Measurements from ENCODE around the gene GNAS-AS1. TPM values are rescaled to one million over a fixed set of nuclear protein-coding genes. Genes with fewer than 3 reads are reported as not detected.
"Not testable (repeated sequence)": the region's sequence is repeated elsewhere in the genome, so short reads cannot be mapped to it uniquely, and the experiment has no call there.

Gene GNAS-AS1
- total RNA-seq, 1 donor from 2014 or later = 1.4 TPM

GRCh38 chr20:58839474-58839874, 11.2 kb downstream of the GNAS-AS1 start:
- intact Hi-C loops (cut with micrococcal nuclease) = loop anchor here (5.0 kb wide), 1 partner anchor 192 kb away; no protein-coding TSS in a partner anchor

DNA sequence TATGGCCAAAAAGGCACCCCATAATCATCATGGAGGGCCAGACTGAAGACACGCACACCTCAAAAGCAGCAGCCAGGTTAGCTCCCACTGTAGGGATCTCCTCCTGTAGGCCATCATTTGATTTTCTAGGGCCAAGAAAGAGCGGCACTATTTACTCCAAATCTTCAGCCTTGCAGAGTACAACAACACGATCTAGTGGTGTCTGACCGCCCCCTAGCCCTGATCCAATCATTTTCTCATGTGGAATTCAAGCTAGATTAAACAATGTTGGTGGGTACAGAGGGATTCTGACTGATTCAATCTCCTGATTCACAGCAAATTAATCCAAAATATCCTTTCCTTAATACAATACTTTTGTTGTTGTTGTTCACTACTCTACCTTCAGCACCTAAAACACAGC, 12.5 kb downstream of the GNAS-AS1 start:
- intact Hi-C loops (cut with micrococcal nuclease) = loop anchor here (5.0 kb wide), 1 partner anchor 191 kb away; no protein-coding TSS in a partner anchor

DNA sequence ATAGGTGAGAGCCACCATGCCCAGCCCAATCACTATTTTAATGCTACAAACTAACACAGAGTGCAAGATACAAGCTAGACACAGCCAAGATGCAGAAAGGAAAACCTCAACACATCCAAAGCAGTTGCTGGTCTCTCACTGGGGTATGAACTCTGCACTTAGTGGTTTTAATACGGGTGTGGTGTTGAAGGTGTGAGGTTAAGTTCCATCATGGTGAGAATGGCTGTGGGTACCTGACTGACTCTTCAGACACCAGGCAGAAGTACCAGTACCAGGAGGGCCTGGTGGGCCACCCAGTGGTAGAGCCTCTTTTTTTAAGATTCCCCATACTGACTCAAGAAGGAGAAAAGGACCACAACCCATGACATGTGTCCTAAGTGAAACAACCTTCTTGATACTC, 13.0 kb downstream of the GNAS-AS1 start:
- intact Hi-C loops (cut with micrococcal nuclease) = loop anchor here (5.0 kb wide), 1 partner anchor 190 kb away; no protein-coding TSS in a partner anchor

DNA sequence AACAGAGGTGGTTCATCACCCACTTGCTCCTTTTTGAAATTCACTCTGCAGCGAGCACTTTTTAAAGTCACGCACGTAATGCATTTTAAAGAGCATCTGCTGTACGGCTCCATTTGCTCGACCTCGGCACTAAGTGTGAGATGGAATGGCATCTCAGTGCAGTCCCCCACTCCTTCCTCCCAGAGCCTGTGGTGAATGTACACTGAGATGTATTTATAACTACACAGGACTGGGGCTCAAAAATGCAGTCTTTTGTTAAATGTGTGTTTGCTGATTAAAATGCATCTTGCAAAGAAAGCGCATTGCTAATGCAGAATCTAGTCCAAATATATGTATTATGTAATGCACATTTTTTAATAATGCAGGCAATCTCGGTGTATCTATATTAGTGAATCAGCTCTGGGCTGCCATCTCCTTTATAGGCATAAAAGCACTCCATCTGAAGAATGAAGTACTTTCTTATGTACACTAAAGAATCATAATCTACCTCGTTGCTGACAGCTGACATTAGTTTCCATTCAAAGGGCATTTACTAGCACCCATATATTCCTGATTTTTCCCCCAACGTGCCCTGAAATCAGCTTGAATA, 14.0 kb downstream of the GNAS-AS1 start:
- intact Hi-C loops (cut with micrococcal nuclease) = loop anchor here (5.0 kb wide), 1 partner anchor 189 kb away; no protein-coding TSS in a partner anchor

DNA sequence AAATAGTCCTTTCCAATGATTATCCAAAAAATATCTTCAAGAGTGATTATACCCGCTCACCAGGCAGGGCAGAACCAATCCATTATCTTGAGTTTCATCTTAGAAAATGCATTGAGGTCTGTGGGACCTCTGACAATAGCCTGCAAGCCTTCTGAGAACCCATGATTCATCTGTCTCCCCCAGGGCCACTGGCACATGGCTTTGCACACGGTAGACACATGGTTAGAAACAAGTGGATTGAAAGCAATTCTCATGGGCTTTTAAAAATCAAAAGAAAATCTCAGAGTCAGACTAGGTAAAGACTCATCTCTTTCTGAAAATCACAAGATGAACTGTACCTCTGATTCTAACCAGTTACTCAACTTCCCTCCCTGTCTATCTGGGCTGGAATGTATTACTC, 15.5 kb downstream of the GNAS-AS1 start:
- intact Hi-C loops (cut with micrococcal nuclease) = loop anchor here (5.0 kb wide), 1 partner anchor 188 kb away; no protein-coding TSS in a partner anchor

GRCh38 chr20:58833921-58834320, 16.8 kb downstream of the GNAS-AS1 start:
- intact Hi-C loops (cut with micrococcal nuclease) = no loop called here

DNA sequence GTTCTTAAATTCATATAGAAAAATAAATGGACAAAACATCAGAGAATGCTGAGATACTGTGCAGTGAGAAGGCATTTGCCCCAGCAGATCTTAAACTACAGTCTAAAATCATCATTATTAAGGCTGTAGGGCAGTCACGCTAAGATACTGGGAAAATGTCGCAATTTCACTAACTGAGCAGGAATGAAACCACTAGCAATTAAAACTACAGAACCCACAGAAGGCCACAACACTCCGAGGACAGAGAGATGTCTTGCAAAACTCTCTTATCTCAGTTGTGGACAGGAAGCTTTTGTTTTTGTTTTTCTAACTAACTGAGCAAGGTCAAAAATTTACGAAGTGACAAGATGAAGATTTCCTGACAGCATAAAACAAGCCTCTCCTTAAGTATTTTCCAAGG, 18.2 kb downstream of the GNAS-AS1 start:
- intact Hi-C loops (cut with micrococcal nuclease) = no loop called here

DNA sequence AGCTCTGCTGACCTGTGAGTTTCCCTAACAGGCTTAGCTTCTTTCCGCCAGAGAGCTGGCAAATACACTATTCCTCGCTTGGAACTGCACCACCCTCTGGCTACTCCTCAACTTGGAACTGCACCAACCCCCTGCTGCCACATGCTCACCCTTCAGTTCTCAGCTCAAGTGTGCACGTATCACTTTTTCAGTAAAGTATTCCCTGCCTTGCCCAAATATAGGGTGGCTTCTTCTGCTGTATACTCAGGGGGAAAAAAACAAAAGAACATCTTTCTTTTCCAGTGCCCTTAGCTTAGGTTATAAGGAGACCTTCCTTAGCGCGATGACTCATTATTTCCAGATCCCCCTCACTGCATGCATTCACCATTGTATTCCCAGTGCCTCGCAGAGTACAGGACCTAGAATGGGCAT, 21.2 kb downstream of the GNAS-AS1 start:
- intact Hi-C loops (cut with micrococcal nuclease) = no loop called here

DNA sequence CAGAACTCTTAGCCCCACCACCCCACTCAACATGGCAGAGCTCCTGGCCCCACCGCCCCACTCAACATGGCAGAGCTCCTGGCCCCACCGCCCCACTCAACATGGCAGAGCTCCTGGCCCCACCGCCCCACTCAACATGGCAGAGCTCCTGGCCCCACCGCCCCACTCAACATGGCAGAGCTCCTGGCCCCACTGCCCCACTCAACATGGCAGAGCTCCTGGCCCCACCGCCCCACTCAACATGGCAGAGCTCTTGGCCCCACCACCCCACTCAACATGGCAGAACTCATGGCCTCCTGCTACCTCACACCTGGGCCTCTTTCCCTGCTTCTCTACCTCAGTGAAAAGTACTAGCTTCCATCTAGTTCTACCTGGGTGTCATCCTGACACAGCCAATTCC, 21.9 kb downstream of the GNAS-AS1 start:
- intact Hi-C loops (cut with micrococcal nuclease) = not testable (repeated sequence)

DNA sequence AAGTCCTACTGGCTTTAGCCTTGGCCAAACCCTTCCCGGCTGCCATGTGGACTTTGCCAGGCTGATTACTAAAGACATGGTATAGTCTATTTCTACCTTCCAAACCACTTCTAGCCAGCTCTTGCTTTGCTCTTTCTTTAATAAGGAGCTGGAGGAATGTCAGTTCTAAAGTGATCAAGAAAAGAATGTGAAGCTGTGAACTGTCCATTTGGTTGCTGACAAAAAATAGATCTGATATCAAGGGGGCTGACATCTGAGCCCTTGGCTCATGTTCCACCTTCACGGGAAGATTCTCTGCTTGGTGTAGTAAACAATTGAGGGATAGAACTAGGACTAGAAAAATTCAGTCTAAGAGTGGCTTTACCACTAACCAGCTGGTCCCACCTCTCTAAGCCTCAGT, 22.6 kb downstream of the GNAS-AS1 start:
- intact Hi-C loops (cut with micrococcal nuclease) = no loop called here

DNA sequence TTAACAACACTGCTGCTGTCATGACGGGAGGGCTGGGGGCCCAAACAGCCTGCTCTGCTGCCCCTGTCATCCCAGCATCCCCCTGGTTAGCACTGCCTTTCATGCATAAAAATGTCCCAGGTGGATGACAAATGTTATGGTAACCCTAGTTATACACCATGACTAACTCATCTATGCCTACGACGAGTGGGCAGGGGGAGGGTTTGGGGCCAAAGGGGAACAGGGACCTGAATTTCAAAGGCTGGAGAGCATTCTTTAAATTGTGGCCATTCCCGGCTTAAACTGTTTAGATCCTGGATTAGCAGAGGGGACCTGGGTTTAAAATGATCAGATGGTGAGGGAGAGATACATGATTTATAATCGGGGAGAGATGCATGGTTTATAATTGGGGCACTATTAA, 24.4 kb downstream of the GNAS-AS1 start:
- intact Hi-C loops (cut with micrococcal nuclease) = no loop called here

DNA sequence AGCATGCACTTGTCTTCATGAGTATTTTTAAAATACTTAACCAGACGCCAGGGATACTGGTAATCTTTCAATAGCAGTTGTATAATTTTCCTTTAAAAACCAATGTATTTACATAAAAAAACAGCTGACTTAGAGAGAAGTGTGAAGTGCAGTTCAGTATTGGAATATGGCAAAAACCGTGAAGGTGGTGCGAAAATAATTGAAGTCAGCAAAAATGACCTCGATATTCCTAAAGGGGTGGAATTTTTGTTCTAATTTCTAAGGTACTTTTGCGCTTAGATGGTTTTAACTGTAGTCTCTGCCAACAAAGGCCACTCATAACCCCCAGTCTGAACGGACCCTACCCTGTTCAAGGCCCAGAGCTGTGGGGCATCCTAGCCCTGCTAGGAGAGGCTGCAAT, 25.3 kb downstream of the GNAS-AS1 start:
- intact Hi-C loops (cut with micrococcal nuclease) = no loop called here

- intact Hi-C loops (cut with micrococcal nuclease) = no loop called here
These were observed 25.9 kb downstream of the GNAS-AS1 start for GRCh38 chr20:58824843-58825242.

DNA sequence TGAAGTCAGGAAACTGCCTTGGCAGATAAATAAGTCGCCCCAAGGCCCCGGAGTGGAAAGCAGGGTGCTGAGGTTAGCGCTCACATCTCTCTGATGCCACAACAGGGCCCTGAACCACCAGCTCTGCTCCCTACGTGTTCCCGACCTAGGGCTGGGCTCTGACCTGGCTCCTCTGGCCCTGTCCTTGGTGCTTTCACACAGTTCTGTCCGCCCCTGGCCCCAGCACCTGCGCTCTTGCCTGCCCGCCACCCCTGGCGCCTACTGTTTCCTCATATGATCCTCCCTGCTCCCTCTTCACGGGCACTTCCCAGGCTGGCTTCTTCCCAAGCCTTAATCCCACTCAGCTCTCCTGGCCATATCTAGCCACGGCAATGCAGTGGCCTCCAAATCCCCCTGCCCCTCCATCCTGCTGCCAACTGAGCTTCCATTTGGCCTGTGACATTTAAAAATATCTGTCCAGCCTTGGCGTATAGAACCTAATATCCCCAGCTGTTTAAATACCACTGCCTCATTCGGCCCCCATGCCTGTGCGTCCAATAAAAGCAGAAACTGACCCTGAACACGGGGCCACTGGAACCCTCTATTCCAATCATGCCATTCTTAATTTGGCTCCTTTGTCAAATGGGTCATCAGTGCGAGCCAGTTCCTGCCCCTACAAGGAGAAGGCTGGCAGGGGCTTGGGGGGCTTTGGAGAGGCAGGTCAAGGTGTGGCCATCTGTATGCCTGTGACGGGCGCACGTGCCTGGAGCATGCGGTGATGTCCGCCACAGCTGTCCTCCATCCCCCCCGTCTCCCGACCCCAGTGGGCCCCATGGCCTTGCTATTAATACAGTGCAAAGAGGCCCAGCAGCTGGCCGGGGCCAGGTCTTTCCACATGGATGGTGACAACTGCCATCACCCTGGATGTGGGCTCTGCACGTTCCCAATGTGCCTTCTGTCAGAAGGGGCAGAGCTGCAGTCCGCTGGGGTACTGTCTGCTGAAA, 27.7 kb downstream of the GNAS-AS1 start:
- intact Hi-C loops (cut with micrococcal nuclease) = no loop called here

GRCh38 chr20:58822149-58822548, 28.6 kb downstream of the GNAS-AS1 start:
- intact Hi-C loops (cut with micrococcal nuclease) = no loop called here

- intact Hi-C loops (cut with micrococcal nuclease) = not testable (repeated sequence)
These were observed 30.2 kb downstream of the GNAS-AS1 start for GRCh38 chr20:58820515-58820914.

GRCh38 chr20:58819921-58820320, 30.8 kb downstream of the GNAS-AS1 start:
- intact Hi-C loops (cut with micrococcal nuclease) = no loop called here

DNA sequence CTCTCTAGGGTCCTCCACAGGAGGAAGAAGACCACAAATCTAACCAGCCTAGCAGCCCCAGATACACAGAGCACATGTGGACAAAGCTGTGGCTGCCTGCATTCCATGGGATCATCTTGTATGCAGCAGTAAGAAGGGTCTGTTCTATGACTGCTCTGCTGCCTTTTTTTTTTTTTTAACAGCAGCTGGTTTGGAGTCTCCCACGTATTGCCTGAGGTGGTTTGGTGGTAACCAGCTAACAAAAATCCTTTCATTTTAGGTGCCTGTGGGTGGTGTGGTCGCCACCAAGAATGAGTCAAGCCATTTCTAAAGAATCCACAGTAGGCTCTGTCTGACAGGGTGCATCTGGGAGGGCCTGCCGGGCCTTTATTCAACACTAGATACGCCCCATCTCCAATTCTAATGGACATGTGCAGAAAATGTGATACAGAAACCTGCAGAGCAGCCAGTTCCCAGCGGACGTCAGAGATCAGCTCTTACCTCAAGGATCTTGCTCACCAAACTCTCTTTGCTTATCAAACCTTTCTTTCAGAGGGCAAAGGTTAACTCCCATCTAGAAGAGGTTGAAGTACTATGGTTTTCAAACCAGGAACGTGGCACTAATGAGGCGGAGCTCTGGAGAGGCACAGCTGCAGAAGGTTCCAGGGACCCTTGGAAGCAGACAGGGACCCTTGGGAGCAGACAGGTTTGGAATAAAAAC, 32.0 kb downstream of the GNAS-AS1 start:
- intact Hi-C loops (cut with micrococcal nuclease) = no loop called here

GRCh38 chr20:58817748-58818147, 33.0 kb downstream of the GNAS-AS1 start:
- intact Hi-C loops (cut with micrococcal nuclease) = no loop called here

DNA sequence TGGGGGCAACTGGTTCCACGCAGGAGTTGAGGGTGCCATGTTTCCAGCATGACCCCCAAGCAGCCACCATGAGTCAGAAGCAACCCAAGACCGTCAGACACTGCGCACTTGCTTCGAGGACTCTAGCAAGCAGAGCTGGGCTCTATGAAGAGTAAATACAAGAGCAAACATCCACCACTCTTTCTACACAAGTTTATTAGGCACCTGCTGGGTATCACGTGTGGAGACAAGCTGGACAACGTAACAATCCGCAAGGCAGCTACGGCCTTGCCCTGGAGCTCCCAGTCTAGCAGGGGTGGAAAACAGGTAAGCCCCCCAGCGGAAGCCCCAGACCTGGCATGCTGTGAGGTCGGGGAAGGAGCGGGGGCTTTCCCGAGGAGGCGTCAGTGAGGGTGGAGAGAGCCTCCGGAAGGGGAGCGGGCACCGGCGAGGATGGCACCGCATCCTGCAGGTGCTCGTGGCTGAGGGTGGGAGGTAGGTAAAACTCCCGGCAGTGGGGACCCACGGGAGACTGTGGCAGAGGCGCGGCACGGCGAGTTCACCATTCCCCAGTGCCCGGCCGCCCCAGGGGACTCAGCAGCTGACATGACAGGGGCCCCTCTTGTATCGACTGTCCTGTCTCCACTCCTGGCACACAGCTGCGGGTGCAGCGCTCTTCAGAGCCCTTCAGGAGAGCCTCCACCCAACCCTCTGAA, 33.6 kb downstream of the GNAS-AS1 start:
- intact Hi-C loops (cut with micrococcal nuclease) = no loop called here

DNA sequence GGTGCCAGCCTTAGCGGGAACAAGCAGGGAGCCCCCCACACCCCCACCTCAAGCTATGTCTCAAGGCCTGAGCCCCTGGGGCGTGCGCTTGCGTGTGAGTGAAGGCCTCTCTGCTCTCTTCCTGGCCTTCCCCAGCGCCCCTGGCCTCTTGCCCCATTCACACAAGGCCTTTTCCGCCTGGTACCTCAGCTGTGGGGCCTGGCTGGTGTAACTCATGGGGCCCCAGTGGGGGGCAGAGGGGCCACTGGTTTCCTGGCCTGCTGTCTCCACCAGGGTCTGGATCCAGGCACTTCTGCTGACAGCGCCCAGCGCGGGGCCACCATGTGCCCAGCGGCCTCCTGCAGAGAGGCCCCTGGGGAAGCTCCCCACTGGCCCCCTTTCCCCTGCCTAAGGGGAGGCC, 34.7 kb downstream of the GNAS-AS1 start:
- intact Hi-C loops (cut with micrococcal nuclease) = no loop called here

Data from T-helper 2 cell treated with Interferon-gamma antibody and Interleukin-4, amounts not matched to agents 100 ng/mL and 5 ng/mL, for 36 hours (primary cell).